B cell (primary cell): ENCODE results near the gene NHS.

ENCODE experiments used
- CTCF ChIP-seq: fragments of 200-600 bp; IDR thresholded peaks from one replicate; pipeline ENCODE4 v1.8.0; 2022; ENCODE audit warnings: antibody characterized with exemption, mild to moderate bottlenecking
- EZH2 ChIP-seq: IDR thresholded peaks from 2 replicates; pipeline ENCODE4 v1.6.1; 2012; ENCODE audit warnings: borderline replicate concordance, low read depth, mild to moderate bottlenecking, moderate library complexity, low read length; ENCODE audit not compliant: insufficient read depth, poor library complexity, severe bottlenecking

GRCh38 chrX:17403189-17403691 lies 28.2 kb downstream of the NHS start:
- no peak for TF ChIP-seq CTCF
- no peak for TF ChIP-seq EZH2
